Adipose tissue (tissue), 3 donors: ENCODE results near the gene MACROD2. TPM values are rescaled to one million over a fixed set of nuclear protein-coding genes. Genes with fewer than 3 reads are reported as not detected.

ENCODE experiments used
- H3K27ac ChIP-seq: one replicate; pipeline ENCODE4 v1.5.1; 2013; ENCODE audit warnings: low read depth, low read length
- WGBS, 3 donors: extraction: QIAGEN DNeasy Blood & Tissue Kit; methylation state at CpG; one replicate each; pipeline ENCODE4 v1.1.7; 2013; 5-methylcytosine and 5-hydroxymethylcytosine counted together
- polyA plus RNA-seq, 3 donors: library from polyadenylated mRNA; stranded (reverse); fragments of 200-250 nt; gene quantifications; one replicate each; pipeline ENCODE4 v1.2.3, GENCODE V29; 2013
- donor health status: healthy with polysubstance abuse.
- donor health status: Bipolar disorder and iron deficiency.
- donor health status: healthy.

Gene MACROD2
- polyA plus RNA-seq, 3 donors: 0.11 to 0.98 (median 0.56) TPM

DNA sequence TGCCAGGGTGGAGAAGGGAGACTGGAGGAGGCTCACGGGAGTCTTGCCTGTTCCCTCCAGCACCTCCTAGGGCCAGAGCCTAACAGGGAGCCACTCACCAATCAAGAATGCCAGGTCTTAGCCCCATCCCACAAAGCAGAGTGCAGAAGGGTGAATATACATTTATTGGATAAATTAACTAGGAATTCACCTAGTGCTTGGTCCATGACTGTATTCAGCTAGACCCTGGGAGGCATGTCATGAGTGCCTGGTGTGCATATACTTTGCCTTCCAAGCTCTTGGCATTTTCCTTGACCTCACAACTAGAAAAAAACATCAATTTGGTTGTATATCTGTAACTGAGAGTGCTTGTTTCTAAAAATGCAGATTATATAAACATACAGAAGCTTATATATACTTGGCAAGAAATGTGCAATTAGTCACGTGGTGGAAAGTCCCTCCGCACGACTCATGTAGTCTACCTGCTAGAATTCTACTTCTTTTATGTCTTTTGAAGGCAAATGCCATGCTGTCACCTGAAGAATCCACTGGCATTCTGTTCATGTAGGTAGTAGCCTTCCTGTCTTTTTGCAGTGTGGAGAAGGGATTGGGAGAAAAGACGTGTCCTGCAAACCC, 1586.9 kb downstream of the MACROD2 start:
- no peak overlapping the region for H3K27ac ChIP-seq
- 55 to 68% (median 59%) methylated on average over 5 of the region's 5 CpGs for WGBS, 3 donors

DNA sequence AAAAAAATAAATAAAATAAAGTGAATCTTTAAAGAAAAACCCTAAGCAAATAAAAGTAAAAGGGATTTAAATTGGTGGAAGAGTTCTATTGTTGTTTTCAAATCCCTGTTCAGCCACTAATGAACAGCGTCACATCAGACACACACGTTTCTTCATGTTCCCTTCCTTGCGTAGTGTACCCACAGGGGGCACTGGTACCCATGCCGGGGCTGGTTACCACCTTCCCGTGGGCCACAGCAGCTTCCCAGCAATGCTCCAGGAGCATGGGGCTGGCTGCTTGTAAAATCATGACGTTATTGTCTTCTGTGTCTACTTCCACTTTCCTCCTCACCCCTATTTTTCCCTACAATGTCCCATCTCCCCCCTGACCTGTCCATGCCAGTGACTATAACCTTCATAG, 1589.2 kb downstream of the MACROD2 start:
- H3K27ac ChIP-seq: no peak overlapping the region
- WGBS, 3 donors: 80 to 90% (median 86%) methylated on average over 6 of the region's 6 CpGs

GRCh38 chr20:15593081-15593480, 1597.8 kb downstream of the MACROD2 start:
- H3K27ac ChIP-seq: no peak overlapping the region
- 89 to 92% (median 89%) methylated on average over 4 of the region's 4 CpGs for WGBS, 3 donors

DNA sequence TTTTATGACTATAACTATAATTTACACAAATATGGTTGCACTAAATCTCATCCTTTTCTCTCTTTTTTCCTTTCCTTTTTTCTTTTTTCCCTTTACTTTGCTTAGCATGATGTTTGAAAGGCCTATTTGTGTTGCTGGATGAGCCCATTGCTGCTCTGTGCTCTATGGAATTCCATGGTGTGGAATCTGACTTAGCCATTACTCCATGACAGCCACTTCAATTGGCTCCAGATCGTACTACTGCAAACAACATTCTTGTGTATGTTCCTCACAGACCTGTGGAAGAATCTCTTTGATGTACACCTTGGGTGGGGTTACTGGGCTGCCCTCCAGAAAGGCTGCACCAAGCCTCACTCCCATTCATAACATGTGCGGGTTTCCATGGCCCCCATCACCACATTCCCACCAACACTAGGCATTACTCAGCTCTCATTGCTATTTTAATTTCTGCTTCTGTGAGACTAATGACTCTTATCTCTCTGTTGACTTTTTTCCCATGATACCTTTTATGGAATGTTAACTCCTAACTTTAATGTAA, 1598.9 kb downstream of the MACROD2 start:
- WGBS, 3 donors: 42 to 78% (median 74%) methylated on average over 2 of the region's 2 CpGs

GRCh38 chr20:15596220-15596890, 1601.0 kb downstream of the MACROD2 start:
- H3K27ac ChIP-seq: no peak overlapping the region
- 80 to 83% (median 81%) methylated on average over 3 of the region's 3 CpGs for WGBS, 3 donors

More for the DNA sequence above, 1598.9 kb downstream of the MACROD2 start:
- no peak overlapping the region for H3K27ac ChIP-seq

GRCh38 chr20:15597306-15597705, 1602.0 kb downstream of the MACROD2 start:
- 76 to 78% (median 78%) methylated on average over 2 of the region's 2 CpGs for WGBS, 3 donors
- no peak overlapping the region for H3K27ac ChIP-seq

- WGBS, 3 donors: 81 to 91% (median 84%) methylated on average over 2 of the region's 2 CpGs
- no peak overlapping the region for H3K27ac ChIP-seq
Measured at GRCh38 chr20:15599961-15600360, 1604.6 kb downstream of the MACROD2 start.

DNA sequence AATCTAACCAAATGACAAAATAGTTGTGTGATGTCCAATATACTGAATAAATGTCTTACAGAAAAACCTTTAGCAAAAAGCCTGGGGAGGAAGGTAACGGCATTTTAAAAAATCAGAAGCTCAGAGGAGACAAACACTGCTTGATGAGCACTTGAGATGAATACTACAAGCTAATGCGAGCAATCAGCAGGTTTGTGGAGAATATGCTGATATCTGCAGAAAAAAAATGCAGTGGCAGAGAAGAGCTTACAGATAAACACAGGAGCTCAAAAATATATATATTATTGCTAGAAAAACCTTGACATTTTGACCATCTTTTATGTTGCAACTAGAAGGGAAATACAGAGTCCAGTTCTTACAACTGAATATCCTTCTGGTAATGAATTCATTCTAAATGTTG, 1605.2 kb downstream of the MACROD2 start:
- 90 to 99% (median 90%) methylated on average over 2 of the region's 2 CpGs for WGBS, 3 donors

DNA sequence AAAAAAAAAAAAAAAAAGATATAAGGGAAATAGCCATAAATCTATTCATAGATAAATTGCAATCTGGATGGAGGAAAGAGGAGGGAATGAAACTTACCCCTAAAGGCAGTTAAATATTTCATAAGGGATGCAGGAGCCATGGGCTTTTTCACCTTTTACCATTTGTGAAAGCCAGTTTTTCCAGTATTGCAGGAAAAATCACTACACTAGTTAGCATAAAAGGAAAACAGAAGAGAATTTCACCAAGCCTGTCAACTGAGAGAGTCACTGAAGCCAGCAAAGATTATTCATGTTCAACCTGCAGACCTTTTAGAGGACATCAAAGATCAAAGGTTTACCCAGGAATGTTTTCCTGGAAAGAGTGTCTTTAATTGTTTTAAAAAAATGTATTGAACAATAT, 1608.2 kb downstream of the MACROD2 start:
- H3K27ac ChIP-seq: no peak overlapping the region

More for the DNA sequence above, 1605.2 kb downstream of the MACROD2 start:
- H3K27ac ChIP-seq: no peak overlapping the region

DNA sequence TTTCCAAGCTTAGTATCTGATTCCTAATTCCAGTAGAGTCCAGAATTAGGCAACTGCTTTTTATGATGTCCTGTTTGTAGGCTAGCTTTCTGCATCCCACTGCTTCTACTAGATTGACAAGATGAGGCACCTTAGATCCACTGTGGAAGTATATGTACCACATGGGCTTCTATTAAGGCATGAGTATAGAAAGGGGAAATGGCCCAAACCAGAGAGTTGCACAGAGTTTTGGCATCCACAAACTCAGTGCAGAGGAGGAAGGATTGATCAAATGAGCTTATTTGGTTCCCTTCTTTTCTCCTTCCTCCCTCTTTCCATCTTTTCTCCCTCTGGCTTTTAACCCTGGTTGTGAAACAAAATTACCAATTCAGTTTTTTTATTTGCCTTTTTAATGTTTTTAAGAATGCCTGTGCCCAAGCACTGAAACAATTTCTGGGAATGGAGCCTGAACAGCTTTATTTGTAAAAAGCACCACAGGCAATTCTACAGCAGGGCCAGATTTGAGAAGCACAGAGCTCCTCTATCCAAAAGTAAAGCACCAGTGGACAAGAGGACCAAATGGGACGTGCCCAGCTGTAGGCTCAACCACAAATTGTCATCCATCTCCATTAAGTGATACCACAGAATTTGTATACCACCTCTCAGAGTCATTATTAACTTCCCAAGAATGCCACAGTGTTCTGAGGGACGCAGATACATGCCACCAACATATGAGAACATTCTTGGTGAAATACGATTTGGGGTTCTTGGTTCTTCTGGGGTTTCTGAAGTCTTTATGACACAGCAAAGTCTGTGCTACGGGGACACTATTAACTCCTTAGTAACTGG, 1608.9 kb downstream of the MACROD2 start:
- no peak overlapping the region for H3K27ac ChIP-seq
- 70 to 79% (median 74%) methylated on average over 4 of the region's 4 CpGs for WGBS, 3 donors

- 47 to 67% (median 63%) methylated on average over 4 of the region's 4 CpGs for WGBS, 3 donors
- H3K27ac ChIP-seq: no peak overlapping the region
Measured at GRCh38 chr20:15609921-15610320, 1614.6 kb downstream of the MACROD2 start.

GRCh38 chr20:15610787-15611186, 1615.5 kb downstream of the MACROD2 start:
- H3K27ac ChIP-seq: no peak overlapping the region
- WGBS, 3 donors: 65 to 83% (median 67%) methylated on average over 2 of the region's 2 CpGs

DNA sequence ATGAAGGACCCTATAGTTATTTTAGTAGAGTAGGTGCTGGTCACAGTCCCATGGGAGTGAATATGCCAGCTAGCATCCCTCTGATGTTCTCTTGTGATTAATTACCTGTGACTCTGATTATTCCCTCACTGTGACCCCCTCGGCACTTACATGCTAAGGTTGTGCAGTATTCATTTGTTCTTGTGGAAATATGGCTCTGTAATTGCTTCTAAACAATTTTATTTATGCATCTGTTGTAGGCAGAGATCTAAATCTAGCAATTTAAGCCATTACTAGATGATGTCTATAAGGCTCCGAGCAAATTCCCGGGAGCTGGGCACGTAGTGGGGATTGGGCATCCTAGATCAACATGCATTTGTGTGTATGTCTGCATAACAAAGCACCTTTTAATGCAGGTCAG, 1616.2 kb downstream of the MACROD2 start:
- no peak overlapping the region for H3K27ac ChIP-seq
- 92 to 95% (median 95%) methylated on average over 4 of the region's 4 CpGs for WGBS, 3 donors

GRCh38 chr20:15612198-15612597, 1616.9 kb downstream of the MACROD2 start:
- WGBS, 3 donors: 83 to 92% (median 86%) methylated on average over 7 of the region's 7 CpGs
- H3K27ac ChIP-seq: no peak overlapping the region

DNA sequence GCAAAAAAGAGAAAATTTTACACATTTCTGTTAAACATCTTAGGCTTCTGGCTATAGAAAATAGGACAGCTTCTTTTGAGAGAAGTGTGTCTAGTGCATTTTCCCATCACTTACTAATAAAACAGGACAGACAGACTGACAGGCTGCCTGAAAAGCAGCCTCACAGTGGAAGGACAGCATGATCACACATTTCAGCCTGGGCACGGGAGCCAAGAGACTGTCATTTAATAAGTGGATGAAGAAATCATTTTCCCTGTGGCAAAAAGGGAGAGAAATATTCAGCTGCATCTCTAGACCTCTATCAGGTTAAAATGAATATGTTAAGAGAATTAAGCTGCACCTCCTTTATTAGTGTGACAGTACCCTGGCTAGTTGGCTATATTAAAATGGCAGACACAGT, 1617.5 kb downstream of the MACROD2 start:
- WGBS, 3 donors: 59 to 74% (median 59%) methylated on average over 1 of the region's 1 CpG
- H3K27ac ChIP-seq: no peak overlapping the region

GRCh38 chr20:15613530-15613929, 1618.2 kb downstream of the MACROD2 start:
- WGBS, 3 donors: 15 to 43% (median 31%) methylated on average over 4 of the region's 4 CpGs
- H3K27ac ChIP-seq: no peak overlapping the region

- WGBS, 3 donors: 76 to 90% (median 90%) methylated on average over 1 of the region's 1 CpG
- H3K27ac ChIP-seq: no peak overlapping the region
Measured at GRCh38 chr20:15616626-15617025, 1621.3 kb downstream of the MACROD2 start.

- H3K27ac ChIP-seq: no peak overlapping the region
- WGBS, 3 donors: 74 to 89% (median 87%) methylated on average over 2 of the region's 2 CpGs
Measured at GRCh38 chr20:15618110-15618509, 1622.8 kb downstream of the MACROD2 start.

- WGBS, 3 donors: 90 to 94% (median 91%) methylated on average over 5 of the region's 5 CpGs
- no peak overlapping the region for H3K27ac ChIP-seq
Measured at GRCh38 chr20:15618912-15619311, 1623.6 kb downstream of the MACROD2 start.
